MCF 10A (cell line): ENCODE results near the gene DCUN1D2. TPM values are rescaled to one million over a fixed set of nuclear protein-coding genes. Genes with fewer than 3 reads are reported as not detected.

ENCODE experiments used
- BruUV-seq: library from RNA; stranded (reverse); fragments of 400-500 nt; replicated peaks from 2 replicates; lab custom pipeline; 2021; lab: Mats Ljungman, UMichigan
- CTCF ChIA-PET: fragments of 300-600 bp; sonication (Branson Sonifier 250); formaldehyde crosslinking; extraction: SDS; loops from one replicate; lab custom pipeline; 2021; ENCODE audit warnings: antibody characterized with exemption, inconsistent platforms; lab: Yijun Ruan, JAX
- POLR2A ChIA-PET: fragments of 300-600, 350-650 bp; sonication (Branson Sonifier 250); formaldehyde crosslinking; extraction: SDS; loops from one replicate; lab custom pipeline; 2020; ENCODE audit warnings: antibody characterized with exemption, inconsistent platforms; lab: Yijun Ruan, JAX
- DNase-seq: peaks from one replicate; pipeline ENCODE4 v3.0.0-alpha.2; 2018; ENCODE audit not compliant: unreplicated experiment
- H3K27ac Mint-ChIP-seq: one replicate; pipeline ENCODE4 v1.8.0; 2022; ENCODE audit warnings: mild to moderate bottlenecking, low read depth, mixed read lengths; ENCODE audit not compliant: unreplicated experiment
- H3K27me3 Mint-ChIP-seq: one replicate; pipeline ENCODE4 v1.8.0; 2022; ENCODE audit warnings: mixed read lengths; ENCODE audit not compliant: insufficient read depth, unreplicated experiment
- H3K36me3 Mint-ChIP-seq: one replicate; pipeline ENCODE4 v1.8.0; 2022; ENCODE audit warnings: mild to moderate bottlenecking, moderate library complexity, mixed read lengths; ENCODE audit not compliant: insufficient read depth, unreplicated experiment
- H3K4me1 Mint-ChIP-seq: one replicate; pipeline ENCODE4 v1.8.0; 2022; ENCODE audit warnings: mixed read lengths; ENCODE audit not compliant: insufficient read depth, unreplicated experiment
- H3K4me3 Mint-ChIP-seq: one replicate; pipeline ENCODE4 v1.8.0; 2022; ENCODE audit warnings: mild to moderate bottlenecking, moderate library complexity, mixed read lengths; ENCODE audit not compliant: unreplicated experiment
- H3K9me3 Mint-ChIP-seq: one replicate; pipeline ENCODE4 v1.8.0; 2022; ENCODE audit warnings: mixed read lengths; ENCODE audit not compliant: unreplicated experiment
- intact Hi-C: fragments of 100-400 bp; cut with micrococcal nuclease; formaldehyde crosslinking; loops from 2 replicates; pipeline ENCODE4 v1.14.1; 2022
- total RNA-seq: library from RNA; stranded (reverse); gene quantifications from 2 replicates; pipeline ENCODE4 v1.2.3, GENCODE V29; 2022
- TF ChIP-seq, protein P1 (sequence below): fragments of 200-600 bp; IDR thresholded peaks from one replicate; pipeline ENCODE4 v1.8.0; 2022; ENCODE audit warnings: antibody characterized with exemption, mild to moderate bottlenecking; ENCODE audit not compliant: unreplicated experiment

Gene DCUN1D2
- total RNA-seq, 1 experiment from 2014 or later, result 20.4 TPM

DNA sequence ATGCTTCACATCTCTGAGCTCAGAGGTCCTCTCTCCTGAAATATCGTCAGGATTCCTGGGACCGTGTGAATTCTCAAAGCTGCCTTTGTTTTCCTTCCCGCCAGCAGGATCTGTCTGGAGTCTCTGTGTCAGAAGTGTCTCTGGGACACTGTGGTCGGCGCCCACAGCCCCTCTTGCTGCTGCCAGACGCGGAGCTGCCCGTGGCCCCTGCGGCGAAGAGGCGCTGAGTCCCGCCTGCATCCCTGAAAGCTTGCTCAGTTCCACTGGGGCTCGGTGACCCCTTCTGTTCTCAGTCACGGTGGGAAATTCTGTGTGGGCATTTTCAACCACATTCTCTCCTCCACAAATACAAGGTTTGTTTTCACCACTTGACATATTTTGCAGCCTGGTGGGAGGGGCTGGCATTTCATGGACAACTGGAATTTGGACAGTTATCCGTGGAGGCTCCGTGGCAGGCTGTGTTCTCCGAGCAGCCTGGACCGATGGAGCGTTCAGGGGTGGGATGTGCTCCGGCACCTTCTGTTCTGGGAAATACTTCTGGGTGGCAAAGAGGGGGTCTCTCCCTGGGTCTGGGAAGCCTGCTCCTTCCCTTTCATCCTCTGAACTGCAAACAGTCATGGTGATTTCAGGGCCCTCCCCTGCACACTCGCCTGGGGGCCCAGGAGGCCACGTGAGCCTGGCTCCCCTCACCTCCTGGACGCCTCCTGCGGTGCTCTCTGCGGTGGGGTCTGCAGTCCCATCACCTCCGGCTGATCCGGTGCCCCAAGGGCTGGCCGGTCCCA is 84.0 kb downstream of the DCUN1D2 start:
- ChIA-PET CTCF (no interaction called here), POLR2A (interaction anchor here (0.5 kb wide), 1 partner anchor 108 kb away, joined by 3 read pairs; no protein-coding TSS in a partner anchor)
- no peak overlapping the region for H3K4me3 Mint-ChIP-seq
- no peak overlapping the region for H3K27ac Mint-ChIP-seq
- H3K36me3 Mint-ChIP-seq, result no peaks in the 10 kb centered on the region
- intact Hi-C loops, result no loop called here
- TF ChIP-seq, protein P1, sequence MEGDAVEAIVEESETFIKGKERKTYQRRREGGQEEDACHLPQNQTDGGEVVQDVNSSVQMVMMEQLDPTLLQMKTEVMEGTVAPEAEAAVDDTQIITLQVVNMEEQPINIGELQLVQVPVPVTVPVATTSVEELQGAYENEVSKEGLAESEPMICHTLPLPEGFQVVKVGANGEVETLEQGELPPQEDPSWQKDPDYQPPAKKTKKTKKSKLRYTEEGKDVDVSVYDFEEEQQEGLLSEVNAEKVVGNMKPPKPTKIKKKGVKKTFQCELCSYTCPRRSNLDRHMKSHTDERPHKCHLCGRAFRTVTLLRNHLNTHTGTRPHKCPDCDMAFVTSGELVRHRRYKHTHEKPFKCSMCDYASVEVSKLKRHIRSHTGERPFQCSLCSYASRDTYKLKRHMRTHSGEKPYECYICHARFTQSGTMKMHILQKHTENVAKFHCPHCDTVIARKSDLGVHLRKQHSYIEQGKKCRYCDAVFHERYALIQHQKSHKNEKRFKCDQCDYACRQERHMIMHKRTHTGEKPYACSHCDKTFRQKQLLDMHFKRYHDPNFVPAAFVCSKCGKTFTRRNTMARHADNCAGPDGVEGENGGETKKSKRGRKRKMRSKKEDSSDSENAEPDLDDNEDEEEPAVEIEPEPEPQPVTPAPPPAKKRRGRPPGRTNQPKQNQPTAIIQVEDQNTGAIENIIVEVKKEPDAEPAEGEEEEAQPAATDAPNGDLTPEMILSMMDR, result no peak
- DNase-seq, result no peak
- peaks cover 9% of the 10 kb centered on the region for H3K4me1 Mint-ChIP-seq
- no peaks in the 10 kb centered on the region for H3K9me3 Mint-ChIP-seq
- no TSS peak for BruUV-seq
- no peaks in the 10 kb centered on the region for H3K27me3 Mint-ChIP-seq

Other genes starting within 250 kb of the DCUN1D2 start
- 141 and 150 TPM in 2 replicates for gene LAMP1, start 193.5 kb downstream of the DCUN1D2 start, total RNA-seq
- gene GRTP1, start 126.6 kb downstream of the DCUN1D2 start, total RNA-seq, result 2.4 and 3.5 TPM in 2 replicates
- gene ADPRHL1, start 37.2 kb downstream of the DCUN1D2 start, total RNA-seq, result 2.6 and 4.3 TPM in 2 replicates
- gene TFDP1, start 94.0 kb upstream of the DCUN1D2 start, total RNA-seq, result 77.1 and 100 TPM in 2 replicates
- not detected in 2 replicates for gene ATP4B, start 167.5 kb upstream of the DCUN1D2 start, total RNA-seq
- gene GRK1, start 176.5 kb upstream of the DCUN1D2 start, total RNA-seq, result not detected in 2 replicates